Activated CD4-positive, alpha-beta memory T cell treated with anti-CD3 and anti-CD28 coated beads for 36 hours (primary cell): ENCODE results near the gene RNF212B. TPM values are rescaled to one million over a fixed set of nuclear protein-coding genes. Genes with fewer than 3 reads are reported as not detected.
A peak's percentile ranks its signal among the peaks of the same experiment; 100 is the strongest.

Experiments used
- CTCF ChIA-PET: fragments of 350-600 bp; sonication (Branson Sonifier 250); formaldehyde crosslinking; loops from one replicate; lab custom pipeline; 2021; ENCODE audit warnings: antibody characterized with exemption, inconsistent platforms; lab: Charles Lee
- POLR2A ChIA-PET: fragments of 350-600 bp; sonication (Branson Sonifier 250); formaldehyde crosslinking; loops from one replicate; lab custom pipeline; 2021; ENCODE audit warnings: antibody characterized with exemption; lab: Charles Lee
- DNase-seq: peaks from one replicate; pipeline ENCODE4 v3.0.0-alpha.2; 2020
- H3K27ac Mint-ChIP-seq: one replicate; pipeline ENCODE4 v1.8.0; 2021; ENCODE audit warnings: mixed read lengths
- H3K27me3 Mint-ChIP-seq: one replicate; pipeline ENCODE4 v1.8.0; 2021; ENCODE audit warnings: mixed read lengths
- H3K36me3 Mint-ChIP-seq: one replicate; pipeline ENCODE4 v1.8.0; 2021; ENCODE audit warnings: mixed read lengths
- H3K4me1 Mint-ChIP-seq: one replicate; pipeline ENCODE4 v1.8.0; 2021; ENCODE audit warnings: low read depth, mixed read lengths
- H3K4me3 Mint-ChIP-seq: one replicate; pipeline ENCODE4 v1.8.0; 2021; ENCODE audit warnings: mild to moderate bottlenecking, mixed read lengths
- H3K9me3 Mint-ChIP-seq: one replicate; pipeline ENCODE4 v1.8.0; 2021; ENCODE audit warnings: mixed read lengths
- intact Hi-C: fragments of 100-400 bp; cut with micrococcal nuclease; formaldehyde crosslinking; loops from one replicate; pipeline ENCODE4 v1.15.1; 2023
- total RNA-seq, 2 experiments: library from RNA; stranded (reverse); gene quantifications; one replicate each; pipeline ENCODE4 v1.2.3, GENCODE V29; 2021

RNF212B gene
- total RNA-seq, 2 experiments from 2014 or later: not detected

GRCh38 chr14:23299211-23299957 lies 61.6 kb downstream of the RNF212B start:
- no peak for DNase-seq
- CTCF ChIA-PET: interaction anchor here (3.3 to 6.3 kb wide), 3 partner anchors 13 to 179 kb away, joined by 28 to 76 read pairs (median 60); partner anchors contain the start of genes HOMEZ and PABPN1
- Mint-ChIP-seq H3K27me3 (no peaks in the 10 kb centered on the region), H3K27ac (peak overlapping the region; percentile 38), H3K4me1 (peaks cover 31% of the 10 kb centered on the region), H3K9me3 (no peaks in the 10 kb centered on the region), H3K4me3 (no peak overlapping the region), H3K36me3 (peaks cover 12% of the 10 kb centered on the region)
- intact Hi-C loops: loop anchor here (1.0 to 5.0 kb wide), 3 partner anchors 34 to 179 kb away; partner anchors contain the start of gene RNF212B
- POLR2A ChIA-PET: no interaction called here

DNA sequence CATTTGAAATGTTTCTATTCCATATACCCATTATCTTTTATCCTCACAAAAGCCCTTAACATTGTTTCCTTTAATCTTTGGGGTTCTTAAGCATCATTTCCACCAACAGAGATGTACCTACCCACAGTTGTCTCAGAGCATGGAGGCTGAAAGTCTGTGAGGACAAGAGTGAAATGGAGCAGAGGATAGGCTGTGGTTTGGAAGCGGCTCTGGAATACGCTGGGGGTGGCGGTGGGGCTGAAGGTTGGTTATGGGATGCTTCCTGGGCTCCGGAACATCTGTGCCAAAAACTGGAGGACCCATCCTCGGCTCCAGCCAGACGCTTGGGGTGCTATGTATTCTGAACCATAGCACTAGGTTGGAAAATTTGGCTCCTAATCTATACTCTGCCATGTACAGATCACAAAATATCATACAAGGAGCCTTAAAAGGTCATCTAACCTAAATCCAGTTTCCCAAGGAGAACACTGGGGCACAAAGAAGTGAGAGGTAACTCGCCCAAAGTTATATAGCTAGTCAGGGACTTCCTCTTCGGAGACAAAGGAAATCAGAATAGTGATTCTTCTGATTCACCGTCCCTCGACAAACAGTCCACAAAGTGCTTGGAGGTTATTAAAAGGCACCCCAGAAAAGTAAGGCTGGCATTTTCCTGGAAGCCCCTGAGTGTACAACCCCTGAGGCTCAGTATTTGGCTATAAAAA lies 62.4 kb downstream of the RNF212B start:
- Mint-ChIP-seq H3K9me3 (no peaks in the 10 kb centered on the region), H3K4me1 (peaks cover 25% of the 10 kb centered on the region), H3K27me3 (no peaks in the 10 kb centered on the region), H3K27ac (peak overlapping the region; percentile 91), H3K4me3 (peak overlapping the region; percentile 89), H3K36me3 (peaks cover 12% of the 10 kb centered on the region)
- POLR2A ChIA-PET: interaction anchor here (1.7 to 4.4 kb wide), 3 partner anchors 14 to 205 kb away, joined by 6 to 102 read pairs (median 31); partner anchors contain the start of genes ACIN1, C14orf119, HOMEZ and PABPN1
- no peak for DNase-seq
- intact Hi-C loops: loop anchor here (1.0 to 5.0 kb wide), 4 partner anchors 35 to 257 kb away; partner anchors contain the start of genes RNF212B and THTPA
- CTCF ChIA-PET: interaction anchor here (1.0 to 4.6 kb wide), 12 partner anchors 9 to 231 kb away, joined by 3 to 76 read pairs (median 6); partner anchors contain the start of genes ACIN1, C14orf119, HOMEZ and PABPN1

- Mint-ChIP-seq H3K27ac (peak overlapping the region; percentile 91), H3K36me3 (peaks cover 12% of the 10 kb centered on the region), H3K9me3 (no peaks in the 10 kb centered on the region), H3K4me1 (peaks cover 22% of the 10 kb centered on the region), H3K27me3 (no peaks in the 10 kb centered on the region), H3K4me3 (peak overlapping the region; percentile 89)
- ChIA-PET POLR2A (interaction anchor here (0.6 to 4.4 kb wide), 4 partner anchors 15 to 293 kb away, joined by 3 to 102 read pairs (median 18); partner anchors contain the start of genes ACIN1, C14orf119, HOMEZ and PABPN1), CTCF (interaction anchor here (0.8 to 4.6 kb wide), 16 partner anchors 9 to 232 kb away, joined by 3 to 76 read pairs (median 6); partner anchors contain the start of genes ACIN1, C14orf119, HOMEZ and PABPN1)
- intact Hi-C loops: loop anchor here (1.0 to 5.0 kb wide), 5 partner anchors 14 to 257 kb away; partner anchors contain the start of genes ACIN1, C14orf119, HOMEZ and NGDN
- DNase-seq: peak; percentile 36
Measured at GRCh38 chr14:23300687-23301223, 63.0 kb downstream of the RNF212B start.

- POLR2A ChIA-PET: interaction anchor here (0.6 to 4.4 kb wide), 7 partner anchors 15 to 294 kb away, joined by 3 to 102 read pairs (median 6); partner anchors contain the start of genes ACIN1, C14orf119, HOMEZ and PABPN1
- Mint-ChIP-seq H3K4me1 (peaks cover 22% of the 10 kb centered on the region), H3K4me3 (peak overlapping the region; percentile 94), H3K27me3 (peaks cover 5% of the 10 kb centered on the region), H3K27ac (peak overlapping the region; percentile 94), H3K9me3 (no peaks in the 10 kb centered on the region), H3K36me3 (peaks cover 12% of the 10 kb centered on the region)
- DNase-seq: peak; percentile 98
- CTCF ChIA-PET: interaction anchor here (0.8 to 4.6 kb wide), 18 partner anchors 9 to 233 kb away, joined by 3 to 76 read pairs (median 6); partner anchors contain the start of genes ACIN1, C14orf119, HOMEZ and PABPN1
- intact Hi-C loops: loop anchor here (1.0 to 5.0 kb wide), 5 partner anchors 15 to 256 kb away; partner anchors contain the start of genes ACIN1, C14orf119, HOMEZ and NGDN
Measured at GRCh38 chr14:23301288-23301968, 63.7 kb downstream of the RNF212B start.

- ChIA-PET POLR2A (interaction anchor here (0.7 to 4.4 kb wide), 7 partner anchors 13 to 207 kb away, joined by 3 to 102 read pairs (median 3); partner anchors contain the start of genes ACIN1, C14orf119, HOMEZ and PABPN1), CTCF (interaction anchor here (1.0 to 4.6 kb wide), 15 partner anchors 10 to 234 kb away, joined by 3 to 76 read pairs (median 6); partner anchors contain the start of genes ACIN1, C14orf119, HOMEZ and PABPN1)
- H3K27ac Mint-ChIP-seq: peak overlapping the region; percentile 94
- no peaks in the 10 kb centered on the region for H3K9me3 Mint-ChIP-seq
- H3K4me1 Mint-ChIP-seq: peaks cover 22% of the 10 kb centered on the region
- intact Hi-C loops: loop anchor here (1.0 to 5.0 kb wide), 6 partner anchors 16 to 255 kb away; partner anchors contain the start of genes ACIN1, C14orf119, HOMEZ and NGDN
- peaks cover 8% of the 10 kb centered on the region for H3K36me3 Mint-ChIP-seq
- H3K27me3 Mint-ChIP-seq: peaks cover 7% of the 10 kb centered on the region
- peak overlapping the region; percentile 94 for H3K4me3 Mint-ChIP-seq
- DNase-seq: no peak
Measured at GRCh38 chr14:23301969-23302289, 64.2 kb downstream of the RNF212B start.

- DNase-seq: peak; percentile 93
- Mint-ChIP-seq H3K9me3 (no peaks in the 10 kb centered on the region), H3K4me3 (peak within 1 kb of the TSS; percentile 94), H3K4me1 (peaks cover 22% of the 10 kb centered on the region), H3K27me3 (peaks cover 12% of the 10 kb centered on the region), H3K27ac (peak within 1 kb of the TSS; percentile 96), H3K36me3 (peaks cover 3% of the 10 kb centered on the region)
- POLR2A ChIA-PET: interaction anchor here (0.7 to 4.4 kb wide), 8 partner anchors 13 to 207 kb away, joined by 3 to 102 read pairs (median 3); partner anchors contain the start of genes ACIN1, C14orf119, HOMEZ and PABPN1
- intact Hi-C loops: loop anchor here (2.0 to 5.0 kb wide), 2 partner anchors 66 to 255 kb away; partner anchors contain the start of gene THTPA
- CTCF ChIA-PET: interaction anchor here (0.6 to 4.6 kb wide), 13 partner anchors 10 to 234 kb away, joined by 3 to 76 read pairs (median 6); partner anchors contain the start of genes HOMEZ and PABPN1
Measured at GRCh38 chr14:23302290-23303225, 64.8 kb downstream of the RNF212B start, which contains the start of gene PPP1R3E. Gene PPP1R3E (minus strand): TSS chr14:23302859. CDS start chr14:23302576, 283 bp downstream.

DNA sequence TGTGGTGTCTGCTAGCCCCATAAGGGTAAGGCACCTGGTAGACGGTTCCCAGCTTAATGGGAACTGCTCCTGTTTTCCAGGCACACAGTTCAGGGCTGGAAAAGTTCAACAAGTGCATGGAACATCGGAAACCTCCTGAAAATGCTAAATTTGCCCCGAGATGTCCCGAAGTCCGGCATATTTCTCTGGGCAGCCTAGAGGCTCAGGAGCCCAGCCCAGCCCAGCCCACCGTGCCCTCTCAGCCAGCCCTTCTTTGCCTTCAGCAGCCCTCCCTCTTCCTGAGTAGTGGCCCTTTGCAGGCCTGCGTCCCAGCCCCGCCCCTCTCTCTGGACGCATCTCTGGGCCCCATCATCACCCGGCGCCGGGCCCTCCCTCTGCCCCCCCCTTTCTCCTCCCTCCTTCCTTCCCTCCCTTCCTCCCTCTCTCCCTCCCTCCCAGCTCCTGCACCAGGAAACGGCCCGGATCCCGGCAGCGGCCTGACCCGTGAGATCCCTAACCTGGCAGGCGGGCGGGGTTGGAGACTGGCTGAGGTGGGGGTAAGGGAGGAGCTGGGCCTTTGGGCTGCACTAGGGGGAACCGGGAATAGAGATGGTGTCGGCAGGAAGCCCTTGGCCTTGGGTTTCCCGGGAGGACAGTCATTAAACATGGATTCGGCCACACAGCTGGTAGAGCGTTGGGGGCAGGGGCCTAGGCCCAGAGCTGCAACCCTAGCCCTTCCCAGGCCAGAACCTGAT lies 68.8 kb downstream of the RNF212B start, which contains the start of gene BCL2L2:
BCL2L2 (plus strand) TSS at position 422 of the 734 bp plus-strand sequence. CDS start 935 bp downstream, outside the sequence.
- no peak within 1 kb of the TSS for H3K27ac Mint-ChIP-seq
- peaks cover 5% of the 10 kb centered on the region for H3K4me1 Mint-ChIP-seq
- peaks cover 22% of the 10 kb centered on the region for H3K27me3 Mint-ChIP-seq
- no peak within 1 kb of the TSS for H3K4me3 Mint-ChIP-seq
- intact Hi-C loops: no loop called here
- H3K9me3 Mint-ChIP-seq: no peaks in the 10 kb centered on the region
- POLR2A ChIA-PET: no interaction called here
- CTCF ChIA-PET: interaction anchor here (0.9 to 2.6 kb wide), 4 partner anchors 11 to 73 kb away, joined by 3 to 7 read pairs (median 4); partner anchors contain the start of gene PABPN1
- no peaks in the 10 kb centered on the region for H3K36me3 Mint-ChIP-seq
- no peak for DNase-seq

GRCh38 chr14:23307146-23307530 lies 69.4 kb downstream of the RNF212B start:
- Mint-ChIP-seq H3K27me3 (peaks cover 22% of the 10 kb centered on the region), H3K4me3 (no peak overlapping the region), H3K4me1 (peaks cover 5% of the 10 kb centered on the region), H3K27ac (no peak overlapping the region), H3K9me3 (no peaks in the 10 kb centered on the region), H3K36me3 (no peaks in the 10 kb centered on the region)
- ChIA-PET CTCF (interaction anchor here (0.9 to 1.6 kb wide), 3 partner anchors 11 to 238 kb away, joined by 3 to 6 read pairs (median 3); no protein-coding TSS in a partner anchor), POLR2A (no interaction called here)
- DNase-seq: no peak
- intact Hi-C loops: no loop called here
